HepG2 (cell line): ENCODE data around the gene PIBF1. TPM values are rescaled to one million over a fixed set of nuclear protein-coding genes. Genes with fewer than 3 reads are reported as not detected.

Experiments
- HCFC1 ChIP-seq: fragments of 150-350 bp; IDR thresholded peaks from 2 replicates; pipeline ENCODE4 v1.6.1; 2014; ENCODE audit warnings: low read depth, low read length
- KAT2B ChIP-seq: fragments of 150-350 bp; IDR thresholded peaks from 2 replicates; pipeline ENCODE4 v1.6.1; 2014; ENCODE audit warnings: low read depth, low read length, borderline replicate concordance
- MTA3 ChIP-seq: sonication (generic); formaldehyde crosslinking; IDR thresholded peaks from 2 replicates; pipeline ENCODE4 v1.4.0; 2020; ENCODE audit warnings: missing genetic modification reagents
- NAIF1 ChIP-seq: sonication (generic); formaldehyde crosslinking; IDR thresholded peaks from 2 replicates; pipeline ENCODE4 v1.5.0; 2020; ENCODE audit warnings: mild to moderate bottlenecking, missing genetic modification reagents, borderline replicate concordance
- NR2C2 ChIP-seq: sonication (generic); formaldehyde crosslinking; IDR thresholded peaks from 2 replicates; pipeline ENCODE4 v1.4.0; 2020; ENCODE audit warnings: missing genetic modification reagents, mild to moderate bottlenecking, moderate library complexity, borderline replicate concordance
- RARA ChIP-seq: IDR thresholded peaks from 2 replicates; pipeline ENCODE4 v1.6.1; 2016; ENCODE audit warnings: missing genetic modification reagents, missing compliant biosample characterization
- SALL2 ChIP-seq: sonication (generic); formaldehyde crosslinking; IDR thresholded peaks from 2 replicates; pipeline ENCODE4 v1.8.1; 2023; ENCODE audit warnings: mild to moderate bottlenecking, missing genetic modification reagents, inconsistent platforms
- SIN3A ChIP-seq: IDR thresholded peaks from 2 replicates; pipeline ENCODE4 v1.6.1; 2011; ENCODE audit warnings: low read depth, mild to moderate bottlenecking, control low read depth, low read length, borderline replicate concordance
- ZFP1 ChIP-seq: IDR thresholded peaks from 2 replicates; pipeline ENCODE4 v1.6.1; 2016
- ZNF33A ChIP-seq: sonication (generic); formaldehyde crosslinking; IDR thresholded peaks from 2 replicates; pipeline ENCODE4 v1.5.1; 2020; ENCODE audit warnings: missing genetic modification reagents, mild to moderate bottlenecking, moderate library complexity, borderline replicate concordance
- ZNF772 ChIP-seq: sonication (generic); formaldehyde crosslinking; IDR thresholded peaks from 2 replicates; pipeline ENCODE4 v1.5.0; 2020; ENCODE audit warnings: mild to moderate bottlenecking, missing genetic modification reagents
- polyA plus RNA-seq, 8 experiments: library from polyadenylated mRNA; depleted of rRNA in 3 of 8; stranded (reverse) in 7 of 8; unstranded in 1 of 8; fragments of >200 nt; fragmentation: Illumina TruSeq in 4 of 8; extraction: Trizol in 4 of 8; gene quantifications; 2 replicates each; pipeline versions ENCODE4 v1.2.1 to v1.2.3, GENCODE V29; 2011 to 2016; ENCODE audit warnings: low read depth in 4 of 8, missing spikeins in 1 of 8, mixed read lengths in 1 of 8; ENCODE audit not compliant: insufficient read depth in 1 of 8
- total RNA-seq, 5 experiments: library from RNA; depleted of rRNA; stranded (reverse); fragments of >200 nt; fragmentation: Illumina TruSeq; extraction: Trizol; gene quantifications; 2 replicates each; pipeline ENCODE4 v1.2.3, GENCODE V29; 2016; ENCODE audit warnings: low read depth in 1 of 5
- TF ChIP-seq, protein P1 (sequence below): sonication (generic); formaldehyde crosslinking; IDR thresholded peaks from 2 replicates; pipeline ENCODE4 v1.4.0; 2020; ENCODE audit warnings: missing genetic modification reagents, borderline replicate concordance
- TF ChIP-seq, protein P2 (sequence below): sonication (generic); formaldehyde crosslinking; IDR thresholded peaks from 2 replicates; pipeline ENCODE4 v1.8.0; 2022; ENCODE audit warnings: mild to moderate bottlenecking, missing genetic modification reagents; ENCODE audit not compliant: insufficient replicate concordance
- TF ChIP-seq, protein P3 (sequence below): sonication (generic); formaldehyde crosslinking; IDR thresholded peaks from 2 replicates; pipeline ENCODE4 v1.4.0; 2020; ENCODE audit warnings: missing genetic modification reagents
- TF ChIP-seq, protein P4 (sequence below): sonication (generic); formaldehyde crosslinking; IDR thresholded peaks from 2 replicates; pipeline ENCODE4 v1.8.0; 2022; ENCODE audit warnings: mild to moderate bottlenecking, missing genetic modification reagents, moderate library complexity
- TF ChIP-seq, protein P5 (sequence below): sonication (generic); formaldehyde crosslinking; IDR thresholded peaks from 2 replicates; pipeline ENCODE4 v1.4.0; 2020; ENCODE audit warnings: missing genetic modification reagents
- TF ChIP-seq, protein P6 (sequence below): sonication (generic); formaldehyde crosslinking; IDR thresholded peaks from 2 replicates; pipeline ENCODE4 v1.4.0; 2020; ENCODE audit warnings: missing genetic modification reagents

The PIBF1 gene
- total and polyA plus RNA-seq, 2 of the 13 experiments (the other 11 are each of a cell fraction or from before 2014, with no cell fraction given), result 4.2 to 15.8 TPM

DNA sequence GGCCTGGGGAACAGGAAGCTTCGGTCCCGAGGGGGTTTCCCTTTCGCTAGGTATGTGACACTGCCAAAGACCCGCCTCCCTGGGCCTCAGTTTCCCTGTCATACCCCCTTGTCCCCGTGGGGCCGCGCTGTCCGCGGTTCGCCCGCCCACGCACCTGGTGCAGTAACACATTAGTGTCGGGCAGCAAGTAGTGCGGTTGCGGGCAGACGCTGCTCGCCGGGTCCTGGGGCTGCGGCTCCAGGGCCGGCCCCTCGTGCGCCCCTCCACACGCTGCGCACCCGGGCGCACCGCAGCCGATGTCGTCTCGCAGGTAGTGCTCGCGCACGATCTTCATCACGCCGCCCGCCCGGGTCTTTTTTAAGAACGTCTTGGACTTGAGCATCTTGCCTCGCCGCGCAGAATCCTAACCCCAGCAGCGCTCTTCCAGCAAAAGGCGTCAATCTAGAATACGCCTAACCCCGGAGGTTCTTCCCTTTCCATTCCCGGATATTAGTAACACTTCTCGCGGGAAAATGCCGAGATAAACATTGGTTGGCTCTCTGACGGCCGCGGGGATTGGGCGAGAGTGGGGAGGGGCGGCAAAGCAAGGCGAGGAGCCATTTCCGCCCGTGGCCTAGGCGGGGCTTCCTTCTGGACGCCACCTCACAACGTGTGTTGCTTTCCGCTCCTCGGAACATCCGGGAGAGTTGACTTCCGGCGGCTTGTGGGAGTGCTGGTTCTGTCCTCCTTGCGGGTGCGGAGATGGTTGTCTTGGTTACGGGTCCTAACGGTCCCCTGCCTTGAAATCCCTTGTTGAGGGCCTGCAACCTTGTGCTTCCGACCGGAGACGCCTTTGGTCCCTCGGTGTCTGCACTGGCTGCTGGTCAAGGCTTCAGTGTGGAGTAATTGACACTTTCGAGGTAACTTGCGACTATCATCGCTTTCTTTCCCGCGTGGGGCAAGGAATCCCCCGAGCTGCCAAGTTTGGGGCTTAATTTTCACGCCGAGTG lies at the start of gene PIBF1, which contains the start of gene DIS3 (continued):
- TF ChIP-seq, protein P1, sequence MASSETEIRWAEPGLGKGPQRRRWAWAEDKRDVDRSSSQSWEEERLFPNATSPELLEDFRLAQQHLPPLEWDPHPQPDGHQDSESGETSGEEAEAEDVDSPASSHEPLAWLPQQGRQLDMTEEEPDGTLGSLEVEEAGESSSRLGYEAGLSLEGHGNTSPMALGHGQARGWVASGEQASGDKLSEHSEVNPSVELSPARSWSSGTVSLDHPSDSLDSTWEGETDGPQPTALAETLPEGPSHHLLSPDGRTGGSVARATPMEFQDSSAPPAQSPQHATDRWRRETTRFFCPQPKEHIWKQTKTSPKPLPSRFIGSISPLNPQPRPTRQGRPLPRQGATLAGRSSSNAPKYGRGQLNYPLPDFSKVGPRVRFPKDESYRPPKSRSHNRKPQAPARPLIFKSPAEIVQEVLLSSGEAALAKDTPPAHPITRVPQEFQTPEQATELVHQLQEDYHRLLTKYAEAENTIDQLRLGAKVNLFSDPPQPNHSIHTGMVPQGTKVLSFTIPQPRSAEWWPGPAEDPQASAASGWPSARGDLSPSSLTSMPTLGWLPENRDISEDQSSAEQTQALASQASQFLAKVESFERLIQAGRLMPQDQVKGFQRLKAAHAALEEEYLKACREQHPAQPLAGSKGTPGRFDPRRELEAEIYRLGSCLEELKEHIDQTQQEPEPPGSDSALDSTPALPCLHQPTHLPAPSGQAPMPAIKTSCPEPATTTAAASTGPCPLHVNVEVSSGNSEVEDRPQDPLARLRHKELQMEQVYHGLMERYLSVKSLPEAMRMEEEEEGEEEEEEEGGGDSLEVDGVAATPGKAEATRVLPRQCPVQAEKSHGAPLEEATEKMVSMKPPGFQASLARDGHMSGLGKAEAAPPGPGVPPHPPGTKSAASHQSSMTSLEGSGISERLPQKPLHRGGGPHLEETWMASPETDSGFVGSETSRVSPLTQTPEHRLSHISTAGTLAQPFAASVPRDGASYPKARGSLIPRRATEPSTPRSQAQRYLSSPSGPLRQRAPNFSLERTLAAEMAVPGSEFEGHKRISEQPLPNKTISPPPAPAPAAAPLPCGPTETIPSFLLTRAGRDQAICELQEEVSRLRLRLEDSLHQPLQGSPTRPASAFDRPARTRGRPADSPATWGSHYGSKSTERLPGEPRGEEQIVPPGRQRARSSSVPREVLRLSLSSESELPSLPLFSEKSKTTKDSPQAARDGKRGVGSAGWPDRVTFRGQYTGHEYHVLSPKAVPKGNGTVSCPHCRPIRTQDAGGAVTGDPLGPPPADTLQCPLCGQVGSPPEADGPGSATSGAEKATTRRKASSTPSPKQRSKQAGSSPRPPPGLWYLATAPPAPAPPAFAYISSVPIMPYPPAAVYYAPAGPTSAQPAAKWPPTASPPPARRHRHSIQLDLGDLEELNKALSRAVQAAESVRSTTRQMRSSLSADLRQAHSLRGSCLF (CRISPR knock-in tag), result no peak
- TF ChIP-seq RARA (CRISPR knock-in tag) (no peak), ZNF33A (CRISPR knock-in tag) (no peak), ZNF772 (CRISPR knock-in tag) (no peak; the same call in 1 of the 2 replicates), SIN3A (peak; percentile 81; the same call in 1 of the 2 replicates), SALL2 (CRISPR knock-in tag) (no peak), NAIF1 (peak; percentile 73; the same call in 1 of the 2 replicates), NR2C2 (CRISPR knock-in tag) (peak; percentile 94), HCFC1 (peak; percentile 64; the same call in 1 of the 2 replicates), KAT2B (no peak), MTA3 (CRISPR knock-in tag) (no peak), ZFP1 (CRISPR knock-in tag) (no peak)
- TF ChIP-seq, protein P2, sequence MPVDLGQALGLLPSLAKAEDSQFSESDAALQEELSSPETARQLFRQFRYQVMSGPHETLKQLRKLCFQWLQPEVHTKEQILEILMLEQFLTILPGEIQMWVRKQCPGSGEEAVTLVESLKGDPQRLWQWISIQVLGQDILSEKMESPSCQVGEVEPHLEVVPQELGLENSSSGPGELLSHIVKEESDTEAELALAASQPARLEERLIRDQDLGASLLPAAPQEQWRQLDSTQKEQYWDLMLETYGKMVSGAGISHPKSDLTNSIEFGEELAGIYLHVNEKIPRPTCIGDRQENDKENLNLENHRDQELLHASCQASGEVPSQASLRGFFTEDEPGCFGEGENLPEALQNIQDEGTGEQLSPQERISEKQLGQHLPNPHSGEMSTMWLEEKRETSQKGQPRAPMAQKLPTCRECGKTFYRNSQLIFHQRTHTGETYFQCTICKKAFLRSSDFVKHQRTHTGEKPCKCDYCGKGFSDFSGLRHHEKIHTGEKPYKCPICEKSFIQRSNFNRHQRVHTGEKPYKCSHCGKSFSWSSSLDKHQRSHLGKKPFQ (CRISPR knock-in tag), result no peak
- TF ChIP-seq, protein P3, sequence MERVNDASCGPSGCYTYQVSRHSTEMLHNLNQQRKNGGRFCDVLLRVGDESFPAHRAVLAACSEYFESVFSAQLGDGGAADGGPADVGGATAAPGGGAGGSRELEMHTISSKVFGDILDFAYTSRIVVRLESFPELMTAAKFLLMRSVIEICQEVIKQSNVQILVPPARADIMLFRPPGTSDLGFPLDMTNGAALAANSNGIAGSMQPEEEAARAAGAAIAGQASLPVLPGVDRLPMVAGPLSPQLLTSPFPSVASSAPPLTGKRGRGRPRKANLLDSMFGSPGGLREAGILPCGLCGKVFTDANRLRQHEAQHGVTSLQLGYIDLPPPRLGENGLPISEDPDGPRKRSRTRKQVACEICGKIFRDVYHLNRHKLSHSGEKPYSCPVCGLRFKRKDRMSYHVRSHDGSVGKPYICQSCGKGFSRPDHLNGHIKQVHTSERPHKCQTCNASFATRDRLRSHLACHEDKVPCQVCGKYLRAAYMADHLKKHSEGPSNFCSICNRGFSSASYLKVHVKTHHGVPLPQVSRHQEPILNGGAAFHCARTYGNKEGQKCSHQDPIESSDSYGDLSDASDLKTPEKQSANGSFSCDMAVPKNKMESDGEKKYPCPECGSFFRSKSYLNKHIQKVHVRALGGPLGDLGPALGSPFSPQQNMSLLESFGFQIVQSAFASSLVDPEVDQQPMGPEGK (CRISPR knock-in tag), result peak; percentile 27; the same call in 1 of the 2 replicates
- TF ChIP-seq, protein P4, sequence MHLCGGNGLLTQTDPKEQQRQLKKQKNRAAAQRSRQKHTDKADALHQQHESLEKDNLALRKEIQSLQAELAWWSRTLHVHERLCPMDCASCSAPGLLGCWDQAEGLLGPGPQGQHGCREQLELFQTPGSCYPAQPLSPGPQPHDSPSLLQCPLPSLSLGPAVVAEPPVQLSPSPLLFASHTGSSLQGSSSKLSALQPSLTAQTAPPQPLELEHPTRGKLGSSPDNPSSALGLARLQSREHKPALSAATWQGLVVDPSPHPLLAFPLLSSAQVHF (CRISPR knock-in tag), result no peak
- TF ChIP-seq, protein P5, sequence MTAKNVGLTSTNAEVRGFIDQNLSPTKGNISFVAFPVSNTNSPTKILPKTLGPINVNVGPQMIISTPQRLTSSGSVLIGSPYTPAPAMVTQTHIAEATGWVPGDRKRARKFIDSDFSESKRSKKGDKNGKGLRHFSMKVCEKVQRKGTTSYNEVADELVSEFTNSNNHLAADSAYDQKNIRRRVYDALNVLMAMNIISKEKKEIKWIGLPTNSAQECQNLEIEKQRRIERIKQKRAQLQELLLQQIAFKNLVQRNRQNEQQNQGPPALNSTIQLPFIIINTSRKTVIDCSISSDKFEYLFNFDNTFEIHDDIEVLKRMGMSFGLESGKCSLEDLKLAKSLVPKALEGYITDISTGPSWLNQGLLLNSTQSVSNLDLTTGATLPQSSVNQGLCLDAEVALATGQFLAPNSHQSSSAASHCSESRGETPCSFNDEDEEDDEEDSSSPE (CRISPR knock-in tag), result peak; percentile 87; the same call in 1 of the 2 replicates
- TF ChIP-seq, protein P6, sequence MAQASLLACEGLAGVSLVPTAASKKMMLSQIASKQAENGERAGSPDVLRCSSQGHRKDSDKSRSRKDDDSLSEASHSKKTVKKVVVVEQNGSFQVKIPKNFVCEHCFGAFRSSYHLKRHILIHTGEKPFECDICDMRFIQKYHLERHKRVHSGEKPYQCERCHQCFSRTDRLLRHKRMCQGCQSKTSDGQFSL (CRISPR knock-in tag), result no peak
